ENCODE data around the gene KANK2.
"Not testable (repeated sequence)": the region's sequence is repeated elsewhere in the genome, so short reads cannot be mapped to it uniquely, and the experiment has no call there.

The KANK2 gene

GRCh38 chr19:11172576-11172975, 24.8 kb downstream of the KANK2 start:
- no peak for DNase-seq (ENCODE audit: low read depth)

GRCh38 chr19:11171144-11171543, 26.2 kb downstream of the KANK2 start:
- DNase-seq (ENCODE audit: low read depth), result no peak

- DNase-seq (ENCODE audit: low read depth), result no peak
These were observed 27.3 kb downstream of the KANK2 start for GRCh38 chr19:11169896-11170678.

GRCh38 chr19:11168568-11168967, 28.8 kb downstream of the KANK2 start:
- peak; percentile 88 for DNase-seq (ENCODE audit: low read depth)

GRCh38 chr19:11166281-11167142, 30.8 kb downstream of the KANK2 start:
- DNase-seq (ENCODE audit: low read depth), result no peak

- no peak for DNase-seq (ENCODE audit: low read depth)
These were observed 31.8 kb downstream of the KANK2 start for GRCh38 chr19:11165486-11166030.

GRCh38 chr19:11164879-11165406, 32.4 kb downstream of the KANK2 start:
- no peak for DNase-seq (ENCODE audit: low read depth)

GRCh38 chr19:11164296-11164695, 33.0 kb downstream of the KANK2 start:
- no peak for DNase-seq (ENCODE audit: low read depth)

- not testable (repeated sequence) for DNase-seq (ENCODE audit: low read depth)
These were observed 36.9 kb downstream of the KANK2 start for GRCh38 chr19:11160440-11160768.

GRCh38 chr19:11159598-11160439, 37.5 kb downstream of the KANK2 start:
- no peak for DNase-seq (ENCODE audit: low read depth)

GRCh38 chr19:11155373-11156120, 41.8 kb downstream of the KANK2 start, which contains the start of gene SPC24:
Gene SPC24, minus strand, starts transcription at chr19:11155782. Its CDS starts 6 bp downstream, at chr19:11155776.
- DNase-seq (ENCODE audit: low read depth), result peak; percentile 94

GRCh38 chr19:11154683-11155047, 42.7 kb downstream of the KANK2 start:
- DNase-seq (ENCODE audit: low read depth), result no peak

GRCh38 chr19:11152318-11153062, 44.9 kb downstream of the KANK2 start:
- DNase-seq (ENCODE audit: low read depth), result no peak

GRCh38 chr19:11151181-11151580, 46.2 kb downstream of the KANK2 start:
- no peak for DNase-seq (ENCODE audit: low read depth)

- DNase-seq (ENCODE audit: low read depth), result no peak
These were observed 49.3 kb downstream of the KANK2 start for GRCh38 chr19:11148001-11148400.

- DNase-seq (ENCODE audit: low read depth), result no peak
These were observed 51.8 kb downstream of the KANK2 start for GRCh38 chr19:11145536-11145924.

- DNase-seq (ENCODE audit: low read depth), result peak; percentile 88
These were observed 54.7 kb downstream of the KANK2 start for GRCh38 chr19:11142528-11143171.

- DNase-seq (ENCODE audit: low read depth), result no peak
These were observed 55.3 kb downstream of the KANK2 start for GRCh38 chr19:11141937-11142527.

- DNase-seq (ENCODE audit: low read depth), result no peak
These were observed 56.4 kb downstream of the KANK2 start for GRCh38 chr19:11140896-11141295.
